Activated CD8-positive, alpha-beta memory T cell treated with anti-CD3 and anti-CD28 coated beads, Interleukin-2, amount 50 U/mL, for 4 hours (primary cell): ENCODE measurements around the gene CMTM5.
"Not testable (repeated sequence)": the region's sequence is repeated elsewhere in the genome, so short reads cannot be mapped to it uniquely, and the experiment has no call there.

Source experiments
- DNase-seq: peaks from one replicate; pipeline ENCODE4 v3.0.0-alpha.2; 2020

CMTM5 gene

GRCh38 chr14:23400496-23401149, 23.8 kb downstream of the CMTM5 start:
- DNase-seq: not testable (repeated sequence)

- no peak for DNase-seq
Observed at GRCh38 chr14:23401291-23401690, 24.4 kb downstream of the CMTM5 start.

DNA sequence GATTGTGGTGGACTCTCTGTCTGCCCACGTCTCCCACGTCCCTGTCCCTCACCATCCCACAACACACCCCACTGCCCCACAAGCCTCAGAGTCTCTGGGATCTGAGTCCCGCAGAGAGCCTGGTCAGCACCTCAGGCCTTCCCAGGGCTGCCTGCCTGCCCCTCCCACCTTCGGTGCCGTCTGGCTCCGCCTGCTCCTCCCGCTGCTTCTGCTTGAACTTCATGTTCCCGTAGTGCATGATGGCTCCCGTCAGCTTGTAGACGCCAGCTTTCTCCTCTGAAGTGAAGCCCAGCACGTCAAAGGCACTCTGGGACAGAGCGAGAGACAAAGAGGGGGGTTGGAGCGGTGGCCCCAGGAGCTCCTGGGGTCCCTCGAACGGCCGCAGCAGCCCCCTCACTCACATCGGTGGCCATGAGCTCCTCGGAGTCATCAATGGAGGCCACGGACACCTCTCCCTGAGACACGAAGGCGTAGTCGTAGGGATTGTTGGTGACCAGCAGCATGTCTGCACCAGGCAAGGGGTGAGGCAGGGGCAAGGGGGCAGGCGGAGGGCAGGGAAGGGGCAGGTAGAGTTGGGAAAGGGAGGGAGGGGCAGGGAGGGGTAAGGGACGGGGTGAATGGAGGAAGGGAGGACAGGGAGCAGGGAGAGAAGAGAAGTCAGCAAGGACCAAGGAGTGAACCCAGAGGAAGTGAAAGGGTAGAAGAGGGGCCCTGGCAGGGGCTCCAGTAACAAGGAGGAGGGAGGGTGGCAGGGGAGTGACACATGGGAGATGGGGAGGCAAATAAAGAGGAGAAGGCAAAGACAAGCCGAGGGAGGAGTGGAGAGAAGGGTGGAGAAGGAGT, 25.7 kb downstream of the CMTM5 start:
- no peak for DNase-seq

GRCh38 chr14:23403139-23403438, 26.2 kb downstream of the CMTM5 start:
- no peak for DNase-seq

- DNase-seq: no peak
Observed at GRCh38 chr14:23403908-23404307, 27.1 kb downstream of the CMTM5 start.

- DNase-seq: no peak
Observed at GRCh38 chr14:23404331-23404900, 27.6 kb downstream of the CMTM5 start.

DNA sequence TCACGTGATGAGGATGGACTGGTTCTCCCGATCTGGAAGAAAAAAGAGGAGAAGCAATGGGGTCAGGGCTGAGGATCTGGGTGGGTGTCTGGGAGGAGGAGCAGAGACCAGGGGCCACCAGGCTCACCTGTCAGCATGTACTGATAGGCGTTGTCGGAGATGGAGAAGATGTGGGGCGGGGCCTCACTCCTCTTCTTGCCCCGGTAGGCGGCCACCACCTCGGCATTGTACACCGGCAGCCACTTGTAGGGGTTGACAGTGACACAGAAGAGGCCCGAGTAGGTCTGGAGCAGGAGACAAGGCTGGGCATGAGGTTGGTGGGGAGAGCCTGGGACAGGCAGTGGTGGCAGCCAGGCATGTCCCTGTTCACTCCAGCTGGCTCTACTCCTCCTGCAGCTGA, 28.2 kb downstream of the CMTM5 start:
- no peak for DNase-seq

DNA sequence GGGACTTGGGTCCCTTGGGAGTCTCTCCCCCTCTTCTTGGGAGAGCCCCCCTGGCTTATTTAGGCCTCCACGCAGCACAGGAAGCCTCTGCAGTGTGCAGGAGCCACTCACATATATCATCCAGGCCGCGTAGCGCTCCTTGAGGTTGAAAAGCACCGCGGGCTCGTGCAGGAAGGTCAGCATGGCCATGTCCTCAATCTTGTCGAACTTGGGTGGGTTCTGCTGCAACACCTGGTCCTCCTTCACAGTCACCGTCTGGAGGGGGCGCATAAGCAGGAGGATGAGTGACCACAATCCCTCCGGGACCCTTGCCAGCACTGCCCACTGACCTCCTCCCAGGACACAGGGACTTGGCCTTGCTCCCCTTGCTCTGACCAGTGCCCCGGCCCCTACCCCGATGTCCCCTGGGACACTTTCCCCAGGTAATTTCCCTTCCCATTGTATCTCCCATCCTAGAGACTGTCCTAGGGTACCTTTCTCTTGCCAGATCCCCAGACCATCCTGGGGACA, 28.7 kb downstream of the CMTM5 start:
- DNase-seq: no peak

DNA sequence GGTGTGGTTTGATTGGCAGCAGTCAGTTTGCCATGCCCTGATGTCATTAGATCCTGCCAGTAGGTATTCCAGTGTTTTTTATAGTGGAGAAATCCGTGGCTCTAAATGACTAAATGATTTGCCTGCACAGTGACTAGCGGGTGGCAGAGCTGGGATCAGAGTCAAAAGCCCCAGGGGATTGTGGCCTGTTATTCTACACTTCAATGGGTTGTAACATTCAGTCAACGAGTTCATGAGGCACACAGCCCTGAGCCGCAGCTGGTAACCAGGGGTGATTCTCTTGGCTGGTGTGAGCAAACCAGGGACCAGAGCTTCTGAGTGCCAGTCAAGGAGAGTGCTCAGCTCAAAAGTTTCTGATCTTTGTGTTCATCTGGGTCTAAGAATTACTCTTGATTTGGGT, 29.4 kb downstream of the CMTM5 start:
- DNase-seq: no peak

DNA sequence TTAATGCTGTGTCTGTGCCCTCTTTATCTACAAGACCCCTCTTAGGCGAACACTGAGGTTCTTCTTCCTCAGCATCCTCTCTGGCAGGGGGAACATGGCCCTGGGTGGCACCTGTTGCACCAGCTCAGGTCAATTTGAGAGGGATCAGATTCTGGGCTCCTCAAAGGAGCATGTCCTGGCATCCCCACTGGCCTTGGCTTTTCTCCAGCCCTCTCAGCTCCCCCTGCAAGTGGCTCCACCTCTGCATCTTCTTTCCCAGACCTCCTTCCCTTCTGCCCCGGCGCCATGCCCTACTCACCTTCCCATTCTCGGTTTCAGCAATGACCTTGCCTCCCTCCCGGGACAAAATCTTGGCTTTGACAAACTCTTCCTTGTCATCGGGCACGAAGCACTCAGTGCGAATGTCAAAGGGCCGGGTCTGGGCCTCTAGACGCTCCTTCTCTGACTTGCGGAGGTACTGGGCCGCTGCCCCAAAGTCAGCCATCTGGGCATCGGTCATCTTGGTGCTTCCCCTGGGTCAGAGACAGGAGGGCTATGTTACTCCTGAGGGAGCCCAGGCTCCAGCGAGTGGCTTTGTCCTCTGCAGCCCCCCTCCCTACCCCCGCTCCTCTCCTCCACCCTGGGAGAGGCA, 30.0 kb downstream of the CMTM5 start:
- no peak for DNase-seq

GRCh38 chr14:23407516-23408306, 30.9 kb downstream of the CMTM5 start, which contains the start of gene MYH6:
Gene MYH6 (minus strand): TSS chr14:23408273. CDS start chr14:23407223, 1,050 bp downstream.
- no peak for DNase-seq

DNA sequence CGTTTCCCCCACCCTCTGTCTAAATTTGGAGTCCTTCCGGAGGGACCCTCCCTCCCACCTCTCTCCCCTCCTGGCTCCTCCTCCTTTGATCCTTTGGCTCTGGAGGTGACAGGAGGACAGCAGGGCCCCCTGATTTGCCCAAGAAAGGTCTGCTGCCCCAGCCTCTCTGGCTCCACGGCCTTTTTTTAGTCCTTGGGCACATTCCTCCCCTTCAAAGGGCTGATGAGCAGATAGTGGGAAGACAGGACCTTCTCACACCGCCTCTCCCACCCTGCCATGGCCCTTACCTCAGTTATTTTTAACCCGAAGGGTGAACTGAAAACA, 31.4 kb downstream of the CMTM5 start:
- DNase-seq: no peak

DNA sequence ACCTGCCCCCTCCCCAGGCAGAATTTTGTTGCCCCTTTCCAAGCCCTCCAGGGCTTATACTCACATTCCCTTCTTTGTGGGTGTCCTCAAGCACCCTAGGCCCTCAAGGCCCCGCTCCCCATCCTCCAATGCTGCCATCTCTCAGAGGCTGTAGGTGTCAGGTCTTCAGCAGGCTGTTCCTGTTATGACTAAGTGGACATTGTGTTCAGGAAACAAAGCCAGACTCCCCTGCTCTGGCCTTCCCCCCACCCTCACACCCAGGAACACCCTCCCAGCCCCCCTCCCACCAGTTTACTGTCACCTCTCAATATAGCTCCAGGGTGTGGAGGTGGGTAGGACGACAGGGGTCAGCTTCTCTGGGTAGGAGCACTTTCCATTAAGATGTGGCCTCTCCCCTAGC, 32.6 kb downstream of the CMTM5 start:
- DNase-seq: no peak

- DNase-seq: no peak
Observed at GRCh38 chr14:23409966-23410635, 33.3 kb downstream of the CMTM5 start.

GRCh38 chr14:23411563-23412525, 35.0 kb downstream of the CMTM5 start:
- DNase-seq: no peak

GRCh38 chr14:23413681-23414080, 36.8 kb downstream of the CMTM5 start:
- DNase-seq: no peak

GRCh38 chr14:23414254-23414653, 37.4 kb downstream of the CMTM5 start:
- DNase-seq: no peak

DNA sequence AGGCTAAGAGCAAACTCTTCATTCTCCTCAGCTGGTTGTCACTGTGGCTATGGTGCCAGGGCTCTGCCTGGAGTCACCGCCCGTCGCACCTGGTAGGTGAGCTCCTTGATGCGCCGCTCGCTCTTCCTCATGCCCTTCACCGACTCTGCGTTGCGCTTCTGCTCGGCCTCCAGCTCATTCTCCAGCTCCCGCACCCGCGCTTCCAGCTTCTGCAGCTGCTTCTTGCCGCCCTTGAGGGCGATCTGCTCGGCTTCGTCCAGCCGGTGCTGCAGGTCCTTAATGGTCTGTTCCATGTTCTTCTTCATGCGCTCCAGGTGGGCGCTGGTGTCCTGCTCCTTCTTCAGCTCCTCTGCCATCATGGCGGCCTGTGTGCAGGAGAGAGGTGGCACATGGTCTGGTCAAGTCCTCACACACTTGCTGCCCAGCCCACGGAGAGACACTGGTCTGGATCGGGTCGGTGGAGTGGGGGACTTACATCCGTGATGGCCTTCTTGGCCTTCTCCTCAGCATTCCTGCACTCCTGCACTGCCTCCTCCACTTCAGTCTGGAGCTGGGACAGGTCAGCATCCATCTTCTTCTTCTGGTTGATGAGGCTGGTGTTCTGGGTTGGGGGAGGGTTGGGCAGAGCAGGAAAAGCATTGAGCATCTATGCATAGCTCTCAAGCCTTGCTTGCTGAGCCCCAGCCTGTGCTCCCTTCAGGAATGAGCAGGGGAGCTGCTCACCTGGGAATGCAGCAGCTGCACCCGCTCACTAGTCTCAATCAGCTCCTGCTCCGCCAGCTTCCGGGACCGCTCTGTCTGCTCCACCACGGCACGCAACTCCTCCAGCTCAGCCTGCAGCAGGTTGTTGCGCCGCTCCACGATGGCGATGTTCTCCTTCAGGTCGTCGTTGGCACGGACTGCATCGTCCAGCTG, 38.3 kb downstream of the CMTM5 start:
- no peak for DNase-seq

DNA sequence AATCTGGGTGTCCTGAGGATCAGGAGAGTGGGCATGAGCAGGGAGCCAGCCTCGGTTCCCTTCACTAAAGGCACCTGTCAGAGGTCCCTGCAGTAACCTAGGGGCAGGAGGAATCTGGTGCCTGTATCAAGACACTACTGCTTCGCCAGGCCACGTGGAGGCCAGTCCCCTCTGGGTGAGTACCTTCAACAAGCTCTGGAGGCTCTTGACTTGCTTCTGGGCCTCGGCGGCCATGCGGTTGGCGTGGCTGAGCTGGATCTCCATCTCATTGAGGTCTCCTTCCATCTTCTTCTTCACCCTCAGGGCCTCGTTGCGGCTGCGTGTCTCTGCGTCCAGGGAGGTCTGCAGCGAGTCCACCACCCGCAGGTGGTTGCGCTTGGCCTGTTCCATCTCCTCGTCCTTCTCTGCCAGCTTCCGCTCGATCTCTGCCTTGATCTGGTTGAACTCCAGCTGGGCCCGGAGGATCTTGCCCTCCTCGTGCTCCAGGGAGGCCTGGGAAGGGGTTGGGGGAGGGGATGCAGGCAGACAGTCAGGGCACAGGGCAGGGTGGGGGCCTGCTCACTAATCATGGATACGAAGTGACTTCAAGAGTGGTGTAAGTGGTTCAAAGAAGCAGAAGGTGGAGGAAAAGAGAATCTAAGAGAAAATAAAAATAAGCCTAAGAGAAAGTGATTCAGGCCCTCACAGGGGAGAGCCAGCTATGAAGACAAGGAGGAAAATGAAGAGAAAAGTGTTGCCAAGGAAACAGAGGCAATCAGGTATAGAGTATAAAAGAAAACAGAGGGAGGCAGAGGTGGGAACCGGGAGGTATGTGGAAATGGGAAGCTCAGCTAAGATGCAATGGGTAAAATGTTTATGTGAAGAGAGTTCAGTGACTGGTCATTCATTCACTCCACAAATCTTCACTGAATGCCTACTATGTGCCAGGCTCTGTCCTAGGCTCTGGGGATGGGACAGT, 39.3 kb downstream of the CMTM5 start:
- no peak for DNase-seq
